Measurements from ENCODE around the gene GADD45A.
A peak's percentile ranks its signal among the peaks of the same experiment; 100 is the strongest.
"Not testable (repeated sequence)": the region's sequence is repeated elsewhere in the genome, so short reads cannot be mapped to it uniquely, and the experiment has no call there.

GADD45A gene

GRCh38 chr1:67721650-67722291 is 36.8 kb downstream of the GADD45A start:
- no peak for DNase-seq (ENCODE audit: low read depth in 2 of 2)

GRCh38 chr1:67722292-67722944 is 37.4 kb downstream of the GADD45A start:
- DNase-seq (ENCODE audit: low read depth in 2 of 2), result no peak

GRCh38 chr1:67723126-67723525 is 38.1 kb downstream of the GADD45A start:
- DNase-seq (ENCODE audit: low read depth in 2 of 2), result no peak

GRCh38 chr1:67723620-67724019 is 38.6 kb downstream of the GADD45A start:
- DNase-seq (ENCODE audit: low read depth in 2 of 2), result no peak

- no peak for DNase-seq (ENCODE audit: low read depth in 2 of 2)
These were observed 40.0 kb downstream of the GADD45A start for GRCh38 chr1:67724928-67725560.

GRCh38 chr1:67726224-67726623 is 41.2 kb downstream of the GADD45A start:
- no peak for DNase-seq (ENCODE audit: low read depth in 2 of 2)

GRCh38 chr1:67729872-67730271 is 44.9 kb downstream of the GADD45A start:
- DNase-seq (ENCODE audit: low read depth in 2 of 2), result no peak

- not testable (repeated sequence) for DNase-seq (ENCODE audit: low read depth in 2 of 2)
These were observed 45.3 kb downstream of the GADD45A start for GRCh38 chr1:67730312-67730711.

GRCh38 chr1:67731322-67731721 is 46.3 kb downstream of the GADD45A start:
- DNase-seq (ENCODE audit: low read depth in 2 of 2), result no peak

GRCh38 chr1:67732750-67733151 is 47.8 kb downstream of the GADD45A start:
- DNase-seq (ENCODE audit: low read depth in 2 of 2), result no peak

GRCh38 chr1:67733681-67734322 is 48.8 kb downstream of the GADD45A start:
- DNase-seq (ENCODE audit: low read depth in 2 of 2), result no peak

GRCh38 chr1:67734323-67734690 is 49.3 kb downstream of the GADD45A start:
- DNase-seq (ENCODE audit: low read depth in 2 of 2), result no peak

- DNase-seq (ENCODE audit: low read depth in 2 of 2), result no peak
These were observed 50.2 kb downstream of the GADD45A start for GRCh38 chr1:67735206-67735605.

GRCh38 chr1:67735806-67736627 is 51.0 kb downstream of the GADD45A start:
- peak in 1 of 2 donors; percentile 19 for DNase-seq (ENCODE audit: low read depth in 2 of 2)

- DNase-seq (ENCODE audit: low read depth in 2 of 2), result no peak
These were observed 51.7 kb downstream of the GADD45A start for GRCh38 chr1:67736750-67737149.

- no peak for DNase-seq (ENCODE audit: low read depth in 2 of 2)
These were observed 52.9 kb downstream of the GADD45A start for GRCh38 chr1:67737875-67738274.
